Measurements from ENCODE around the gene SH2D5. TPM values are rescaled to one million over a fixed set of nuclear protein-coding genes. Genes with fewer than 3 reads are reported as not detected.

SH2D5 gene
- total RNA-seq, 1 donor from 2014 or later: 5.1 TPM

DNA sequence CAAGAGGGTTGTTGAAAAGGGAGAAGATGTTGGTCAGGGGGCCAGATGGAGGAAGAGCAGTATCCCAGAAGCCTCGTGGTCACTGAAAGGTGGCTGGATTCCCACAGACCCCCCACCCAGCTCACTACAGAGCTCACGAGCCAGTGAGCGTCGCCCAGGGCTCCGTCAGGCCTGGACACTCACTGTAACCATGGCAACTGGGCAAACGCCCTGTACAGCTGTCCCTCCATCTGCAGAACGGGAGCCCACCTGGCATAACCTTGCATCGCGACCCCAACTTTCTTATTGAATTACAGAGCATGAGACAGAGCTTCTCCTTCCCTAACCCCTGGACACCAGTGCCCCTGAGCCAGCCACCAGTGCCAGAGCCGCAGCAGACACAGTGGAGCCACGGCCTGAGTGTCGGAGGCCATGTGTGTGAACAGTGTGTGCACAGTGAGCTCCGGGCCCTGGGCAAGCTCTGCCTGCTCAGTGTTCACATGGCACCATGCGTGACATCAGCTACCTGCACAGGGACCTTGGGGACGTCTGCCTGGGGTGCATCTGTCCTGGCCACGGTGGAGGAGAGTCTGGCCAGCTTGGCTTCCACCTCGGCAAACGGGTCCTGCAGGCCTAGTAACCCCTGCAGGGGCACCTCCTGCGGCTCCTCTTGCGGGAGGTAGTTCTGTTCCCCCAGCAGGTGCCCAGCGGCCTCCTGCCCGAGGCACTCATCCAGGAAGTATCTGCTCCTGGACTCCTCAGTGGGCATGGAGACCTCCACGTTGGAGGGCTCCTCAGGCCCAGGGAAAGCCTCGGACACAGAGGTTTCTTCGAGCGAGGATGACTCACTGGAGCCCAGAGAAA lies 45.4 kb downstream of the SH2D5 start:
- Mint-ChIP-seq H3K27me3 (ENCODE audit: insufficient read depth, low read depth) (peaks cover 3% of the 10 kb centered on the region), H3K36me3 (peaks cover 3% of the 10 kb centered on the region), H3K4me1 (peaks cover 5% of the 10 kb centered on the region), H3K27ac (no peak overlapping the region), H3K9me3 (peaks cover 4% of the 10 kb centered on the region), H3K4me3 (no peak overlapping the region)
- Histone ChIP-seq H3K4me3 (no peak overlapping the region), H3K79me2 (ENCODE audit: low read depth) (no peaks in the 10 kb centered on the region), H3K27me3 (no peaks in the 10 kb centered on the region), H3K9me3 (ENCODE audit: low read depth) (no peaks in the 10 kb centered on the region), H3K36me3 (no peaks in the 10 kb centered on the region), H3F3A (ENCODE audit: low read depth) (no peaks in the 10 kb centered on the region), H4K20me1 (ENCODE audit: low read depth) (no peaks in the 10 kb centered on the region), H3K9ac (no peak overlapping the region), H3K4me1 (no peaks in the 10 kb centered on the region), H3K4me2 (no peak overlapping the region), H2AFZ (replicated peaks) (no peak overlapping the region), H3K27ac (no peak overlapping the region)
- no peak for DNase-seq (ENCODE audit: low spot score)
- TF ChIP-seq EZH2 (IDR thresholded peaks at IDR 0.05) (no peak), EZH2phosphoT487 (IDR thresholded peaks at IDR 0.05) (no peak)
- TF ChIP-seq, protein P1, sequence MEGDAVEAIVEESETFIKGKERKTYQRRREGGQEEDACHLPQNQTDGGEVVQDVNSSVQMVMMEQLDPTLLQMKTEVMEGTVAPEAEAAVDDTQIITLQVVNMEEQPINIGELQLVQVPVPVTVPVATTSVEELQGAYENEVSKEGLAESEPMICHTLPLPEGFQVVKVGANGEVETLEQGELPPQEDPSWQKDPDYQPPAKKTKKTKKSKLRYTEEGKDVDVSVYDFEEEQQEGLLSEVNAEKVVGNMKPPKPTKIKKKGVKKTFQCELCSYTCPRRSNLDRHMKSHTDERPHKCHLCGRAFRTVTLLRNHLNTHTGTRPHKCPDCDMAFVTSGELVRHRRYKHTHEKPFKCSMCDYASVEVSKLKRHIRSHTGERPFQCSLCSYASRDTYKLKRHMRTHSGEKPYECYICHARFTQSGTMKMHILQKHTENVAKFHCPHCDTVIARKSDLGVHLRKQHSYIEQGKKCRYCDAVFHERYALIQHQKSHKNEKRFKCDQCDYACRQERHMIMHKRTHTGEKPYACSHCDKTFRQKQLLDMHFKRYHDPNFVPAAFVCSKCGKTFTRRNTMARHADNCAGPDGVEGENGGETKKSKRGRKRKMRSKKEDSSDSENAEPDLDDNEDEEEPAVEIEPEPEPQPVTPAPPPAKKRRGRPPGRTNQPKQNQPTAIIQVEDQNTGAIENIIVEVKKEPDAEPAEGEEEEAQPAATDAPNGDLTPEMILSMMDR (IDR thresholded peaks at IDR 0.05): no peak

DNA sequence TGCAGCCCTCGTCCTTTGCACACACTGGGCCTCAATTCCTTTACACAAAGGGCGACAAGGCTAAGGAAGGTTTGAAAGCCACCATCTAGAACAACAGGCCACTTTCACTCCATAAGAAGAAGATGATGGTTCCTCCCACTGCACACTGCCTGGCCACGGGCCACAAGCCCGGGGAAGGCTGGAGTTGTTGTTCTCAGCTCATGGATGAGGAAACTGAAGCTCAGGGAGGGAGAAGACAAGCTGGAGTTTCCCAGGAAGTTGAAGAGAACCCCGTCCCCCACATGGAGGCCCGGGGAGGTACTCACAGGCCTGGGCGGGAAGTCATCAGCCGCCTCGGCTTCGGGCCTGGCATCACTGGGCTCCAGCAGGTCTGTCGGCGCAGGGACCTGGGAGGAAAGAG lies 46.8 kb downstream of the SH2D5 start:
- peaks cover 3% of the 10 kb centered on the region for H3K27me3 Mint-ChIP-seq (ENCODE audit: insufficient read depth, low read depth)
- H3K4me3 ChIP-seq: no peak overlapping the region
- no peak overlapping the region for H3K27ac Mint-ChIP-seq
- H3K4me2 ChIP-seq: no peak overlapping the region
- no peaks in the 10 kb centered on the region for H3K79me2 ChIP-seq (ENCODE audit: low read depth)
- no peak overlapping the region for H3K9ac ChIP-seq
- TF ChIP-seq, protein P1 (IDR thresholded peaks at IDR 0.05): no peak
- TF ChIP-seq EZH2phosphoT487 (IDR thresholded peaks at IDR 0.05): no peak
- no peak for TF ChIP-seq EZH2 (IDR thresholded peaks at IDR 0.05)
- H3K4me1 ChIP-seq: no peaks in the 10 kb centered on the region
- no peaks in the 10 kb centered on the region for H3K9me3 ChIP-seq (ENCODE audit: low read depth)
- no peak overlapping the region for H3K27ac ChIP-seq
- H3K36me3 Mint-ChIP-seq: no peaks in the 10 kb centered on the region
- no peaks in the 10 kb centered on the region for H4K20me1 ChIP-seq (ENCODE audit: low read depth)
- no peak overlapping the region for H2AFZ ChIP-seq (replicated peaks)
- peaks cover 5% of the 10 kb centered on the region for H3K4me1 Mint-ChIP-seq
- no peak for DNase-seq (ENCODE audit: low spot score)
- H3K27me3 ChIP-seq: no peaks in the 10 kb centered on the region
- no peaks in the 10 kb centered on the region for H3F3A ChIP-seq (ENCODE audit: low read depth)
- no peaks in the 10 kb centered on the region for H3K36me3 ChIP-seq
- no peak overlapping the region for H3K4me3 Mint-ChIP-seq
- H3K9me3 Mint-ChIP-seq: no peaks in the 10 kb centered on the region

DNA sequence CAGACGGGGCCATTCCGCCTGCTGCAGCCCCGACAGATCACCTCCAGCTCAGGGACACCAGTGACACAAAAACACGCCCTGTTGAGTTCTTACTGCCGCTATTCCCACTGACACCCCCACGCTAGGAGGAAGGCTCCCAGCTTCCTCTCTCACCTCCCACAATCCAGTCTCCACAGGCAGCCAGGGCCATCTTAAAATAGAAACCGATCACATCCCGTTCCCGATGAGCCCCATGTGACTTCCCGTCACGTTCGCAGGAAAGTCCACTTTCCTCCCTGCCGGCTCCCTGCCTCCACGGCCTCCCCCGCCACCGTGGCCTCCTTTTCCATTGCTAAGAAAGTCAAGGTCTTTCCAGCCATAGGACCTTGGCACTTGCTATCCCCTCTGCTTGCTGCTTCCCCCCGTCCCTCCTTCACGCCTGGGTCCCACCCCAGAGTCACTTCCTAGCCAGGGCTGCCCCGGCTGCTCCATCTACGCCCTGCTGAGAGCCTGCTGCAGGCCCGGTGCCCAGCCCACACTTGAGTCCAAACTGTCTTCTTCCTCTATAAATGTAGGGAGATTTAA lies 47.3 kb downstream of the SH2D5 start:
- Histone ChIP-seq H3K36me3 (no peaks in the 10 kb centered on the region), H3K4me2 (no peak overlapping the region), H3K27me3 (no peaks in the 10 kb centered on the region), H3K4me3 (no peak overlapping the region), H3F3A (ENCODE audit: low read depth) (no peaks in the 10 kb centered on the region), H3K27ac (no peak overlapping the region), H3K79me2 (ENCODE audit: low read depth) (no peaks in the 10 kb centered on the region), H4K20me1 (ENCODE audit: low read depth) (no peaks in the 10 kb centered on the region), H3K4me1 (no peaks in the 10 kb centered on the region), H3K9me3 (ENCODE audit: low read depth) (no peaks in the 10 kb centered on the region), H2AFZ (replicated peaks) (no peak overlapping the region), H3K9ac (no peak overlapping the region)
- DNase-seq (ENCODE audit: low spot score): no peak
- Mint-ChIP-seq H3K27ac (peak overlapping the region; percentile 6), H3K4me1 (peaks cover 5% of the 10 kb centered on the region), H3K9me3 (no peaks in the 10 kb centered on the region), H3K36me3 (no peaks in the 10 kb centered on the region), H3K4me3 (no peak overlapping the region), H3K27me3 (ENCODE audit: insufficient read depth, low read depth) (peaks cover 3% of the 10 kb centered on the region)
- TF ChIP-seq, protein P1 (IDR thresholded peaks at IDR 0.05): no peak
- no peak for TF ChIP-seq EZH2phosphoT487 (IDR thresholded peaks at IDR 0.05)
- no peak for TF ChIP-seq EZH2 (IDR thresholded peaks at IDR 0.05)
